ENCODE results near the gene MUC21. TPM values are rescaled to one million over a fixed set of nuclear protein-coding genes. Genes with fewer than 3 reads are reported as not detected.

Gene MUC21
- total and polyA plus RNA-seq, 11 donors = 0.10 TPM; not detected in 10

DNA sequence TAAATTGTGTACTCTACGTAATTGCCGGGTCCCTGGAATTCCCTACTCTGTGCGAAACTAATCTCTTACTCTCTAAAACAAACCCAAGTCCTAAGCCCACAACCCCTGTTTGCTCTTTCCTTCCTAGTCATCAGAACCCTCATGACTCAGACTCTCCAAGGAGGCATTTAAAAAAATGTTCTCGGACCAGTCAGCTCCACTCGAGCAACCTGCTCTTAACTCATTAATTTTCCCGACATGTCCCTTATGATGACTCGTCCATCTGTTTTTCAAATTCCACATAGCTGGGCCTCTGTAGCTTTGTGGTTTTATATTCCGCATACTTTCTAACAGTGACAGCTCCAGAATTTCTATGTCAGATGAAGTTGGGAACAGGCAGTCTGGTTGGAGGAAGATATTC lies 24.2 kb downstream of the MUC21 start:
- 53 to 66% (median 59%) methylated on average over 8 of the region's 8 CpGs for WGBS, 4 donors

DNA sequence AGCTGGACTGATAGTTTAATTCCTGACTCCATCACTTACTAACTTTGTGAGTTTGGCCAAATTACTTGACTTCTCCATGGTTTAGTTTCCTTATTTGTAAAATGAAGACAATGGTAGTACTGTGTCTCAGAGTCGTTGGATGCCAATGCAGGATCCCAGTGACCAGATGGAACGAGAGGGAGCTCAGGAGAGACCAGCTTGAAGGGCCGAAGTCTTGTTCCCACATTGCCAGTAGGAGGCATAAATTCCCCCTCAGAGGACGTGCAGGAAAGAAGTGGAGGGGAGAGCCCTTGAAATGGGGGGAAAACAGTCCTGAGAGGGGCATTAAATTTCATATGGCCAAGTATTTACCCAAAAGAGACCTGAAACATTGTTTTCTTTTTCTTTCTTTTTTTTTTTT lies 24.6 kb downstream of the MUC21 start:
- Histone ChIP-seq H3K4me3 (no peak overlapping the region), H3K4me1 (peaks cover 0 to 19% (median 11%) of the 10 kb centered on the region in 12 donors), H3K27me3 (peaks cover 0 to 3% (median 0%) of the 10 kb centered on the region in 9 donors), H3K27ac (no peak overlapping the region), H3K9me3 (no peaks in the 10 kb centered on the region), H3K36me3 (no peaks in the 10 kb centered on the region)
- DNase-seq (peak in 1 of 5 donors; percentile 6), ATAC-seq (no peak)
- no peak for TF ChIP-seq POLR2A (IDR thresholded peaks at IDR 0.05)
- TF ChIP-seq, protein P1, sequence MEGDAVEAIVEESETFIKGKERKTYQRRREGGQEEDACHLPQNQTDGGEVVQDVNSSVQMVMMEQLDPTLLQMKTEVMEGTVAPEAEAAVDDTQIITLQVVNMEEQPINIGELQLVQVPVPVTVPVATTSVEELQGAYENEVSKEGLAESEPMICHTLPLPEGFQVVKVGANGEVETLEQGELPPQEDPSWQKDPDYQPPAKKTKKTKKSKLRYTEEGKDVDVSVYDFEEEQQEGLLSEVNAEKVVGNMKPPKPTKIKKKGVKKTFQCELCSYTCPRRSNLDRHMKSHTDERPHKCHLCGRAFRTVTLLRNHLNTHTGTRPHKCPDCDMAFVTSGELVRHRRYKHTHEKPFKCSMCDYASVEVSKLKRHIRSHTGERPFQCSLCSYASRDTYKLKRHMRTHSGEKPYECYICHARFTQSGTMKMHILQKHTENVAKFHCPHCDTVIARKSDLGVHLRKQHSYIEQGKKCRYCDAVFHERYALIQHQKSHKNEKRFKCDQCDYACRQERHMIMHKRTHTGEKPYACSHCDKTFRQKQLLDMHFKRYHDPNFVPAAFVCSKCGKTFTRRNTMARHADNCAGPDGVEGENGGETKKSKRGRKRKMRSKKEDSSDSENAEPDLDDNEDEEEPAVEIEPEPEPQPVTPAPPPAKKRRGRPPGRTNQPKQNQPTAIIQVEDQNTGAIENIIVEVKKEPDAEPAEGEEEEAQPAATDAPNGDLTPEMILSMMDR (IDR thresholded peaks at IDR 0.05) = no peak
- intact Hi-C loops (cut with DNase I) = loop anchor here in 2 of 10 donors (10.0 kb wide), 2 partner anchors 63 to 263 kb away; partner anchors contain the start of genes FLOT1 (in 1 of the 2), IER3 (in 1 of the 2) and MUCL3 (in 1 of the 2)
- 59 to 66% (median 61%) methylated on average over 4 of the region's 4 CpGs for WGBS, 4 donors

More for the DNA sequence above, 24.2 kb downstream of the MUC21 start:
- Histone ChIP-seq H3K27ac (no peak overlapping the region), H3K9me3 (no peaks in the 10 kb centered on the region), H3K27me3 (peaks cover 0 to 3% (median 0%) of the 10 kb centered on the region in 9 donors), H3K4me3 (no peak overlapping the region), H3K4me1 (peaks cover 0 to 19% (median 11%) of the 10 kb centered on the region in 12 donors), H3K36me3 (no peaks in the 10 kb centered on the region)
- TF ChIP-seq POLR2A (IDR thresholded peaks at IDR 0.05) = no peak
- TF ChIP-seq, protein P1 (IDR thresholded peaks at IDR 0.05) = no peak
- intact Hi-C loops (cut with DNase I) = loop anchor here in 2 of 10 donors (10.0 kb wide), 2 partner anchors 63 to 263 kb away; partner anchors contain the start of genes FLOT1 (in 1 of the 2), IER3 (in 1 of the 2) and MUCL3 (in 1 of the 2)
- DNase-seq (no peak), ATAC-seq (peak in 2 of 4 donors; percentile 25 to 68)

DNA sequence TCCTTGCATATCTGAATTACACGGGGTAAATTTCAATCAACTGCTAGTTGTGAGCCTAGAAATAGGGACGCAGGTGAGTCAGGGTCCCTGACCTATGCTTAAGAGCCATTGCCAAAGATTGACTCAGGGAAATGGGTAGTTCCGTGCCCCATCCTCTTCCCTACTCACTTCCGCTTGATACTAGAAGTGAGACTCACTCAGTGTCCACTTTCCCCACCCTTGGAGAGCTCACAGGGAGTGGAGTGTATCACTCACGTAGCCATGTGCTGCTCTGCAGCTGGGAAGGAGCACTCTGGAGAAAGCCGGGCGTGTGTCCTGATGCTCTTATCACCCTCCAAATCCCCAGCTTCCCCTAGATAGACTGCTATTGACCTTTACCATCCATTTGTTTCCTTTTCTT lies 26.2 kb downstream of the MUC21 start:
- intact Hi-C loops (cut with DNase I) = loop anchor here in 2 of 10 donors (10.0 kb wide), 2 partner anchors 65 to 265 kb away; partner anchors contain the start of genes FLOT1 (in 1 of the 2), IER3 (in 1 of the 2) and MUCL3 (in 1 of the 2)
- no peaks in the 10 kb centered on the region for H3K36me3 ChIP-seq

More for the DNA sequence above, 26.2 kb downstream of the MUC21 start:
- H3K9me3 ChIP-seq = peaks cover 0 to 7% (median 0%) of the 10 kb centered on the region in 12 donors
- ATAC-seq (no peak), DNase-seq (peak in 1 of 5 donors; percentile 1)
- peaks cover 0 to 6% (median 0%) of the 10 kb centered on the region in 9 donors for H3K27me3 ChIP-seq
- H3K4me1 ChIP-seq = peaks cover 0 to 13% (median 8%) of the 10 kb centered on the region in 12 donors
- WGBS, 4 donors = 67 to 79% (median 75%) methylated on average over 7 of the region's 7 CpGs
- TF ChIP-seq, protein P1 (IDR thresholded peaks at IDR 0.05) = no peak
- TF ChIP-seq POLR2A (IDR thresholded peaks at IDR 0.05) = no peak
- H3K4me3 ChIP-seq = no peak overlapping the region
- H3K27ac ChIP-seq = no peak overlapping the region
